SK-N-MC (cell line): Measurements from ENCODE around the gene DZIP1L.

Source experiments
- EZH2 ChIP-seq: fragments of 200-600 bp; sonication (generic); IDR thresholded peaks from one replicate; pipeline ENCODE4 v1.6.1; 2017; ENCODE audit warnings: antibody characterized with exemption
- FOXP2 ChIP-seq: optimal IDR thresholded peaks from 2 replicates; pipeline ENCODE3; 2011; ENCODE audit warnings: mild to moderate bottlenecking, moderate library complexity; ENCODE audit not compliant: insufficient read depth; ENCODE audit errors: extremely low read length, control extremely low read depth
- POLR2AphosphoS5 ChIP-seq: IDR thresholded peaks from 2 replicates; pipeline ENCODE4 v1.6.1; 2012; ENCODE audit warnings: mild to moderate bottlenecking, low read depth, low read length, borderline replicate concordance

DNA sequence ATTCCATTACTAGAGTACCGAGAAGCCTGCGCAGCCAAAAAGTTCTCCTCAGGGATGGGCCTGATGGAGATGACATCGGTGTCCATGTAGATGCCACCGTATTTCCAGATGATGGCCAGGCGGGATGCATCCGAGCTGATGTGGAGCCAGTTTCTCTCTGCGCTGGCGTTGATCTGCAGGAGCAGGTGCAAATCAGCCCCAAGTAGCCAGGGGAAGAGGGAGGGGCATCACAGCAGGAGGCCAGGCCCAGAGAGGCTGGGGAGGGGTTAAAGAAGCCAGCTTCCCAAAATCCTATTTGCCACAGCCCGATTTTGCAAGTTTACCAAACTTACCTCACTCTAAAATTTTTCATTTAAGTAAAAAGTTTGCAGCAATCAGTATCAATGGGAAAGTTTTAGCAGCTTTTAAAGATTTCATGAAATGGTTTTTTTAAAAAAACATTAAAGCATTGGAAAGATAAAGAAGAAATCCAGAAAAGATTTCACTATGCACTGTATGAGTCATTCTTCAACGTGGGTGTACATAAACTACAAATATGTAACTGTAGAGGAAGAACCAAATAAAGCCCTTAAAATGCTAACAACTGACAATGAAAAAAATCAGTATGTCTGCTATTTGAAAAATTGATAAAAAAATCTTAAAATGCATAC lies 9.4 kb upstream of the DZIP1L start:
- TF ChIP-seq EZH2 (no peak), POLR2AphosphoS5 (no peak), FOXP2 (no peak)
